Measurements from ENCODE around the gene C1orf232. TPM values are rescaled to one million over a fixed set of nuclear protein-coding genes. Genes with fewer than 3 reads are reported as not detected.

C1orf232 gene
- total RNA-seq, 2 donors from 2014 or later, result not detected

DNA sequence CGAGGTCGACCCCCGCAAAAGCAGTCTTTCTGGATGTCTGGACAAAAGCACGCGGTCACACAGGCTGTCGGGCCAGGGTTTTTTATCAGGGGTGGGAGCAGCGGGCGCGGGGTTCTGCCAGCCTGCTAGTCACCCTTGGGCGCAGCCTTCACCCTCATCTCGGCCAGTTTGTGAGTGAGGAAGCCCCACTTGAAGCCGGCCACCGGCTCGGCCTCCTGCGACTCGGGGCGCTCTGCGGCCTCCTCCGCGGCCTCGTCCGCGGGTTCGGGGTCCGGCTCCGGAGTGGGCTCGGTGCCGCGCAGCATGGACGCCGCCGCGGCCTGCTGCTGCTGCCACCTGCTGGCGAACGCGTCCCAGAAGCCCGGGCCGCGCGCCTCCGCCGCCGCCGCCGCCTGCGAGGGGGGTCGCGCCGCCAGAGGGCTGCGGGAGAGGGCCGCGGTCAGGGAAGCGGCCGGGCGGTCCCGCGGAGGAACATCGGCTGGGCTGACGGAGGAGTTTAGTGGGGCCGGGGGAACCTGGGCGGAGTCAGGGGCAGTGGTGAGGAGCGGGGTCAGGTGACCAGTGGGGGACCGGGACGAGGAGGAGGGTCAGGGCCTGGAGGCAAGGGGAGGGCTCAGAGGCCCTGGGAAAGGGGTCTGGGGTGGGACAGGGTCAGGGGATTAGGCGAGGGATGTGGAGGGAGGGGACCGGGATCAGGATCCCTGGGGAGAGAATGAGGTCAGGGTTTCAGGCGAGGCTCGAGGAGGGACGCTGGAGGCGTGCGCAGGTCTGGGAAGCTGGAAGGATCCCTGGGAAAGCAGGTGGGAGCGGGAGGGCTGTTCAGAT, 4.5 kb downstream of the C1orf232 start:
- intact Hi-C loops (cut with DNase I), result loop anchor here (5.0 to 10.0 kb wide), 2 partner anchors 57 to 161 kb away; no protein-coding TSS in a partner anchor
- TF ChIP-seq, protein P1, sequence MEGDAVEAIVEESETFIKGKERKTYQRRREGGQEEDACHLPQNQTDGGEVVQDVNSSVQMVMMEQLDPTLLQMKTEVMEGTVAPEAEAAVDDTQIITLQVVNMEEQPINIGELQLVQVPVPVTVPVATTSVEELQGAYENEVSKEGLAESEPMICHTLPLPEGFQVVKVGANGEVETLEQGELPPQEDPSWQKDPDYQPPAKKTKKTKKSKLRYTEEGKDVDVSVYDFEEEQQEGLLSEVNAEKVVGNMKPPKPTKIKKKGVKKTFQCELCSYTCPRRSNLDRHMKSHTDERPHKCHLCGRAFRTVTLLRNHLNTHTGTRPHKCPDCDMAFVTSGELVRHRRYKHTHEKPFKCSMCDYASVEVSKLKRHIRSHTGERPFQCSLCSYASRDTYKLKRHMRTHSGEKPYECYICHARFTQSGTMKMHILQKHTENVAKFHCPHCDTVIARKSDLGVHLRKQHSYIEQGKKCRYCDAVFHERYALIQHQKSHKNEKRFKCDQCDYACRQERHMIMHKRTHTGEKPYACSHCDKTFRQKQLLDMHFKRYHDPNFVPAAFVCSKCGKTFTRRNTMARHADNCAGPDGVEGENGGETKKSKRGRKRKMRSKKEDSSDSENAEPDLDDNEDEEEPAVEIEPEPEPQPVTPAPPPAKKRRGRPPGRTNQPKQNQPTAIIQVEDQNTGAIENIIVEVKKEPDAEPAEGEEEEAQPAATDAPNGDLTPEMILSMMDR (IDR thresholded peaks at IDR 0.05), result peak; percentile 33
- no peak overlapping the region for H3K27ac ChIP-seq
- peaks cover 6% of the 10 kb centered on the region for H3K4me1 ChIP-seq
- H3K9me3 ChIP-seq, result no peaks in the 10 kb centered on the region
- no peaks in the 10 kb centered on the region for H3K36me3 ChIP-seq
- H3K9ac ChIP-seq (ENCODE audit: low read depth in 2 of 2, low read length in 2 of 2), result peak overlapping the region in 1 of 2 donors; percentile 76
- DNase-seq, result no peak
- peak overlapping the region; percentile 30 for H3K4me3 ChIP-seq
- no peaks in the 10 kb centered on the region for H3K27me3 ChIP-seq

DNA sequence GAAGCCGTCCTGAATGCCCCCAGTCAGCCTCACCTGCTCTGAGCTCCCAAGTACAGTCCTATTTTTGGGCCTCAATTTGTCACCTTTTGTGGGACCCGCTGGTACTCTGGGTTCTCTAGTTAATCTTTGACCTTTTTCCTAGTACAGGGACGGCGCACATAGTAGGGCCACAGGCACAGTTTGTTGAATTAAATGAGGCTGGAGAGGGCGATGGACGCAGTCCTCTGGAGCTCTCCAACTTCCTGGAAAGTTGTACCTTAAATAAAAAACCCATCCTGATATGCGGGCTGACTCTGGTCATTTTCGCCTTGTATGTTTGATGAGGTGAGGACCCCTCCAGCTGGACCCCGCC, 5.1 kb downstream of the C1orf232 start:
- intact Hi-C loops (cut with DNase I), result loop anchor here (5.0 to 10.0 kb wide), 2 partner anchors 56 to 161 kb away; no protein-coding TSS in a partner anchor
- no peak overlapping the region for H3K27ac ChIP-seq
- no peak for DNase-seq
- peaks cover 6% of the 10 kb centered on the region for H3K4me1 ChIP-seq
- H3K4me3 ChIP-seq, result peak overlapping the region; percentile 30
- no peaks in the 10 kb centered on the region for H3K27me3 ChIP-seq
- TF ChIP-seq, protein P1 (IDR thresholded peaks at IDR 0.05), result no peak
- H3K36me3 ChIP-seq, result no peaks in the 10 kb centered on the region
- H3K9ac ChIP-seq (ENCODE audit: low read depth in 2 of 2, low read length in 2 of 2), result no peak overlapping the region
- H3K9me3 ChIP-seq, result no peaks in the 10 kb centered on the region

DNA sequence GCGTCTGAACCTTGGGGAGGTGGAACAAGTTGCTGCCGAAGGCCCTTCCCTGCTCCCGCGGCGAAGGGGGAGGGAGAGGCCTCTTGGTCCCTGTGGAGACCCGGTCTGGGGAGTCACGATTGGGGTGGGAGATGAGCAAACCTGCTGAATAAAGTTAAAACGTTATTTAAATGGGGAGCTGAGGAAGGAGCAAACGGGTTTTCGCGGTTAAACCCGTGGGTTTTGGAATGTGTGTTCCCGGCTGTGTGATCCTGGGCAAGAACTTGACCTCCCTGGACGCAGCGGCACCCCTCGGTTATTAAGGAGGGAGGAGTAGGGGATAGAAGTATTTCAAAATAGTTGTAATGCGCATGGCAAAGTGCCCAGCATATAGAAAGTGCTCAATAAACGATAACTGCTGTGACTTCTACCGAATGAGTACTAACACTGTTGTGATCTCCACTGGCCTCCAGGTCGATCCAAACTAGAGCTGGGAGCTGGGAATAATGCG, 6.5 kb downstream of the C1orf232 start:
- Histone ChIP-seq H3K27me3 (no peaks in the 10 kb centered on the region), H3K9me3 (no peaks in the 10 kb centered on the region), H3K9ac (ENCODE audit: low read depth in 2 of 2, low read length in 2 of 2) (no peak overlapping the region), H3K27ac (no peak overlapping the region), H3K36me3 (no peaks in the 10 kb centered on the region), H3K4me1 (peaks cover 6% of the 10 kb centered on the region), H3K4me3 (peak overlapping the region; percentile 36)
- DNase-seq, result no peak
- intact Hi-C loops (cut with DNase I), result loop anchor here (5.0 to 10.0 kb wide), 2 partner anchors 55 to 163 kb away; no protein-coding TSS in a partner anchor
- TF ChIP-seq, protein P1 (IDR thresholded peaks at IDR 0.05), result no peak

DNA sequence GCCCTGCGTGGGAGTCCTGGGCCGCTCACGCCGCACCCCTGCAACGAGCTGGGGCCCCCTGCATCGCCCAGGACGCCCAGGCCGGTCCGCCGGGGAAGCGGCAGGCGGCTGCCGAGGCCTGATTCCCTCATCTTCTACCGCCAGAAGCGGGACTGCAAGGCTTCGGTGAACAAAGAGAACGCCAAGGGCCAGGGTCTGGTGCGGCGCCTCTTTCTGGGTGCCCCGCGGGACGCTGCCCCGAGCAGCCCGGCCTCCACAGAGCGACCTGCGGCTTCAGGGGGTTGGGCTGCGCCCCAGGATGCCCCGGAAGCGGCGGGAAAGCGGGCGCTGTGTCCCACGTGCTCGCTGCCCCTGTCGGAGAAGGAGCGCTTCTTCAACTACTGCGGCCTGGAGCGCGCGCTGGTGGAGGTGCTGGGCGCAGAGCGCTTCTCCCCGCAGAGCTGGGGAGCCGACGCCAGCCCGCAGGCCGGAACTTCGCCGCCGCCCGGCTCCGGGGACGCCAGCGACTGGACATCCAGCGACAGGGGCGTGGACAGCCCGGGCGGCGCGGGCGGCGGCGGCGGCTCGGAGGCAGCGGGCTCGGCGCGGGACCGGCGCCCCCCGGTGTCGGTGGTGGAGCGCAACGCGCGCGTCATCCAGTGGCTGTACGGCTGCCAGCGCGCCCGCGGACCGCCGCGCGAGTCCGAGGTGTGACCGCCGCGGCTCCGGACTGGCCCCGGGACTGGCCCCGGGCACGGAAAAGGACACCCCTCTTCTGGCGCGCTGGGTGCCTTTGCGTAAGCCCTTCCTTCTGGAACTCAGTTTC, 7.1 kb downstream of the C1orf232 start:
- H3K9ac ChIP-seq (ENCODE audit: low read depth in 2 of 2, low read length in 2 of 2), result peak overlapping the region; percentile 19 to 73

More for the DNA sequence above, 7.1 kb downstream of the C1orf232 start:
- DNase-seq, result peak; percentile 56
- H3K4me3 ChIP-seq, result peak overlapping the region; percentile 36
- H3K27ac ChIP-seq, result no peak overlapping the region
- no peaks in the 10 kb centered on the region for H3K9me3 ChIP-seq
- H3K36me3 ChIP-seq, result no peaks in the 10 kb centered on the region
- TF ChIP-seq, protein P1 (IDR thresholded peaks at IDR 0.05), result no peak
- H3K27me3 ChIP-seq, result no peaks in the 10 kb centered on the region
- peaks cover 6% of the 10 kb centered on the region for H3K4me1 ChIP-seq
- intact Hi-C loops (cut with DNase I), result loop anchor here (5.0 to 10.0 kb wide), 2 partner anchors 54 to 163 kb away; no protein-coding TSS in a partner anchor
